D721Med (cell line): Measurements from ENCODE around the gene TMEM117.

ENCODE experiments used
- DNase-seq: peaks from one replicate; pipeline ENCODE4 v3.0.0; 2011; ENCODE audit warnings: low spot score; ENCODE audit not compliant: insufficient read length
- FAIRE-seq: peaks from 2 replicates; lab custom pipeline; 2011; peaks lifted over from hg19 to GRCh38; lab: Jason Lieb, UNC
- TF ChIP-seq, protein P1 (sequence below): IDR thresholded peaks from 2 replicates; pipeline ENCODE4 v1.5.1; 2012; ENCODE audit warnings: mild to moderate bottlenecking, control low read depth; ENCODE audit not compliant: insufficient read depth; ENCODE audit errors: missing control alignments

Gene TMEM117

DNA sequence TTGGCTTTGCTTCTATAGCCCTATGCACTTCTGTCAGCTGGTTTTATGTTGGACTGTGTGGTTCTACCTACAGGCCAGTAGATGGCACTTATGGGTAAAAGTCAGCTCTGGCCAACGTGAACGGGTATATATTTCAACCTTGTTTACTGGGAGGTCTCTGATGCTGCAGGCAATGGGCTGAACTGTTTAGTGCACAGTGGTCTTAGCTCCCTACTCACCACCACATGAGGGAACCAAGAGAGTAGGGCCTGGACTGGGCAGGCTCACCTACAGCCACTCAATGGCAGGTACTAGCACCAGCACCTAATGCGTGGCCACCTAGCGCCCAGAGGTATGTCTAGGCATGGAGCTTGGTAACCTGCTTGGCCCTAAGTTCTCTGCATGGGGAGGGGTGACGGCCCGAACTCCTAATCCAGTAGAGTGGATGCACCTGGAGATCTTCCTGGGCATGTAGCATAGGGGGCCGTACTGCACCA, 481.8 kb downstream of the TMEM117 start:
- DNase-seq (no peak), FAIRE-seq (no peak)
- TF ChIP-seq, protein P1, sequence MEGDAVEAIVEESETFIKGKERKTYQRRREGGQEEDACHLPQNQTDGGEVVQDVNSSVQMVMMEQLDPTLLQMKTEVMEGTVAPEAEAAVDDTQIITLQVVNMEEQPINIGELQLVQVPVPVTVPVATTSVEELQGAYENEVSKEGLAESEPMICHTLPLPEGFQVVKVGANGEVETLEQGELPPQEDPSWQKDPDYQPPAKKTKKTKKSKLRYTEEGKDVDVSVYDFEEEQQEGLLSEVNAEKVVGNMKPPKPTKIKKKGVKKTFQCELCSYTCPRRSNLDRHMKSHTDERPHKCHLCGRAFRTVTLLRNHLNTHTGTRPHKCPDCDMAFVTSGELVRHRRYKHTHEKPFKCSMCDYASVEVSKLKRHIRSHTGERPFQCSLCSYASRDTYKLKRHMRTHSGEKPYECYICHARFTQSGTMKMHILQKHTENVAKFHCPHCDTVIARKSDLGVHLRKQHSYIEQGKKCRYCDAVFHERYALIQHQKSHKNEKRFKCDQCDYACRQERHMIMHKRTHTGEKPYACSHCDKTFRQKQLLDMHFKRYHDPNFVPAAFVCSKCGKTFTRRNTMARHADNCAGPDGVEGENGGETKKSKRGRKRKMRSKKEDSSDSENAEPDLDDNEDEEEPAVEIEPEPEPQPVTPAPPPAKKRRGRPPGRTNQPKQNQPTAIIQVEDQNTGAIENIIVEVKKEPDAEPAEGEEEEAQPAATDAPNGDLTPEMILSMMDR = peak; percentile 69

DNA sequence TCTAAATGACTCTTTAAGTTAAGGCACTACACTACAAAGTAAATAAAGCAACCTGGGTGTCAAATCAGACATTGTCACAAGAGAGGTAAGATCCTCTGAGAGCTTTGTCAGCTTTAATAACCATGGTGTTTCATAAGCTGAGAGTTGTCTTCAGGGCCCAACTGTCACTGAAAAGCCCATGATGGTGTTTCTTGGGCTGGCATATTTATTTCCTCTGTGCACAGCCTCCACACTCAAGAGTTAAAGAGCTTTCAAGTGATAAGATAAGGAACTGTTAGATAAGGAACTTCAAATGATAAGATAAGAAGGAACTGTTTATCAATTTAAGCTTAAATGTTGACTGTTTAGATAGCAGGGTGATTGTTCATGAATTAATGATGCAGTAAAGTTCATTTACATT, 495.4 kb downstream of the TMEM117 start:
- DNase-seq = no peak
- TF ChIP-seq, protein P1 = no peak
- FAIRE-seq = no peak

DNA sequence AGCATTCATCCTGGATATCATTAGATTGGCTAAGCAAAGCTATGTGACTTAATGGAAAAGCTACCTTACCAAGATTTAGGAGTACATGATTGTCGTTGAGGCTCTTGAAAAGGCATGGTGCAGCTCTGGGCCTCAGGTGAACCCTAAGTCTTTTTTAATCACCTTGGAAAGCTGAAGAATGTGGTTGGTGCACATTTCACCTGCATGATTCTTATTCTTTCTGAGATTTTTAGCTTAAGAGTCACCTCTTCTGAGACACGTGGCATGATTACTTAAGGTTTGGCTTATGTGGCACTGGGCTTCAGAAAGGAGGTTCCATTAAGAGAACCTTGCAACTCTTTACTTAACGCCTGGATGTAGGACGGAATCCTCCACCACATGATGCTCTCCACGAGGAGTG, 498.5 kb downstream of the TMEM117 start:
- TF ChIP-seq, protein P1 = no peak
- DNase-seq (no peak), FAIRE-seq (no peak)

DNA sequence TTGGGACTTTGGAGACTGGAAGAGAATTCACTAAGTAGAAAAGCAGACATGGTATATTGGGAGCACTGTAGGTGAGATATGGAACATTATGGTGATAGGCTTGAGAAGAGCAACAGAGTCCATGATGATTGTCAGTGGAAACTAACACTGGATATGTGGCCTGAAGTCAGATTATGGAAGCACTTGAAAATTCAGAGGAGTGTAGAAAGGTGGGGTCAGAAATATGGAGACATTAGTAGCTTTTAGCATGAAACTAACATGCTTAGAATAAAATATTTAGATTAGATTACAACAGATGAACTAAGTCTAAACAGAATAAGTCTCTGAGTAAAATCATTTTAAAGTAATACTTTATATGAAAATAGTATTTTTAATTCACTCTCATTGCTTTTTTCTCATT, 499.1 kb downstream of the TMEM117 start:
- FAIRE-seq (no peak), DNase-seq (no peak)
- TF ChIP-seq, protein P1 = no peak

DNA sequence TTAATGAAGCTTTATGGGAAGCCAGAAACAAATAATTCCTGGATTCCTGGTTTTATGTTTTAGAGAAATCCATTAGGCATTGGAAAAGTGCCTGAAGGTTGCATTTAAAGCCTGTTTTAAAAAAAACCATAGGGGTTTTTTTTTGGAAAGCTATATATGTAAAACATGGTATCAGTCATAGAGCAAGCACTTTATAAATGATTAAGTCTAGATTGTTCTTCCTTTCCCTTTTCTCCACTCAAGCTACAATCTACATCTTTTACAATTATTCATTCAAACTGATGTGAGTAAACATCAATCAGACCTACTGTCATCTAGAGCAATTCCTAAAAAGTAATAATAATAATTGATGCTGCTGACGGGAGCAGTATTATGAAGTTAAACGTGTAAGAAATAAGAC, 500.7 kb downstream of the TMEM117 start:
- no peak for DNase-seq
- TF ChIP-seq, protein P1 = no peak
- no peak for FAIRE-seq

DNA sequence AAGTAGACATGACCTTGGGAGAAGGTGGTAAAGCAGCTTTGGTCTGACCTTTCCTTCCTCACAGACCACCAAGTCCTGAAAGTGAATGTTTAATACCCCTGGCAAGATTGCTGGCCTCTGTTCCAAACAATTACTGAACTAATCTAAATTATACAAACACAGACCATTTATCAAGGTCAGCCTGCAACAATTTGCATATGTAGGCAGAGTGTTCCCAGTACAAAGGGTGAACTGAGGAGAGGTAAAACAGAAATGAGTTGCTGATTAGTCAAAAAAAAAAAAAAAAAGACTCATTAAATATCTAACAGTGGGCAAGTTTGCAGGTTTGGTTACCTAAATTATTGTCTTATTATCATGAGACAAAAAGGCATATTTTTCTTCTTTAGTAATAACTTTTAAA, 506.5 kb downstream of the TMEM117 start:
- DNase-seq = no peak
- FAIRE-seq = no peak
- TF ChIP-seq, protein P1 = no peak

DNA sequence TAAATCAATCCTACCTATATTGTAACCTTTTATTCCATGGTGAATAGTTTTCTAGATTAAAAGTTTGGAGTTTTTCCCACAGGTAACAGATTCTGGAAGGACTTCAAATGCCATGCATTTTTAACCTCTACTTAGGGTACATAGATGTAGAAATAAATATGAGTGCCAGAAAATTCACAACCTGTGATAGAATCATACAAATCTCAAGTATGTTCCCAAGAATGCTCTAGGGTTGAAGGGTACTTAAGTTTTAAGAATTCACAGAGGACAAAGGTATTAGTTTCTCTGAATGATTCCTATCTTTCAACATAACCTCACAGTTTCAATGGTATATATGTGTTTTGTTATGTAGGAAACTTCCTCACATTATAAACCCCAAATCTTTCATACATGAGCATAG, 511.3 kb downstream of the TMEM117 start:
- no peak for DNase-seq
- TF ChIP-seq, protein P1 = no peak
- FAIRE-seq = no peak
